Stimulated activated CD4-positive, alpha-beta T cell treated with anti-CD3 and anti-CD28 coated beads, Interleukin-4, amount 100 ng/mL, for 24 hours (primary cell): ENCODE data around the gene FCER2.
"Not testable (repeated sequence)": the region's sequence is repeated elsewhere in the genome, so short reads cannot be mapped to it uniquely, and the experiment has no call there.

ENCODE experiments used
- DNase-seq: peaks from one replicate; pipeline ENCODE4 v3.0.0-alpha.2; 2020

FCER2 gene

GRCh38 chr19:7645163-7645562 lies 56.8 kb downstream of the FCER2 start:
- no peak for DNase-seq

GRCh38 chr19:7644550-7644877 lies 57.4 kb downstream of the FCER2 start:
- no peak for DNase-seq

- not testable (repeated sequence) for DNase-seq
Measured at GRCh38 chr19:7643629-7644549, 58.0 kb downstream of the FCER2 start.

GRCh38 chr19:7643031-7643415 lies 58.9 kb downstream of the FCER2 start:
- DNase-seq: no peak

GRCh38 chr19:7642295-7643030 lies 59.5 kb downstream of the FCER2 start:
- DNase-seq: no peak

- DNase-seq: no peak
Measured at GRCh38 chr19:7641290-7642276, 60.3 kb downstream of the FCER2 start.

- no peak for DNase-seq
Measured at GRCh38 chr19:7640803-7641202, 61.1 kb downstream of the FCER2 start.

GRCh38 chr19:7639863-7640348 lies 62.0 kb downstream of the FCER2 start:
- DNase-seq: no peak

GRCh38 chr19:7638802-7639465 lies 63.0 kb downstream of the FCER2 start:
- DNase-seq: no peak
